A549 (cell line): ENCODE data around the gene UMAD1.

Experiments used
- CEBPB ChIP-seq, 2 experiments: fragments of >200 bp in 1 of 2; sonication (Bioruptor Twin) in 1 of 2; formaldehyde crosslinking in 1 of 2; IDR thresholded peaks; 2 replicates each; pipeline ENCODE4 v1.6.1; 2012 to 2016
- KDM1A ChIP-seq: fragments of 200-600 bp; sonication (generic); IDR thresholded peaks from 2 replicates; pipeline ENCODE4 v1.6.1; 2016; ENCODE audit warnings: low read depth, mild to moderate bottlenecking
- KDM5A ChIP-seq: fragments of 200-600 bp; sonication (generic); IDR thresholded peaks from 2 replicates; pipeline ENCODE4 v1.6.1; 2016; ENCODE audit warnings: antibody characterized with exemption, mild to moderate bottlenecking
- MAX ChIP-seq: IDR thresholded peaks from 2 replicates; pipeline ENCODE4 v1.6.1; 2012
- NFE2L2 ChIP-seq: fragments of 150-350 bp; conservative IDR thresholded peaks from 2 replicates; pipeline ENCODE4 v1.6.1; 2014; ENCODE audit warnings: low read length
- PHF8 ChIP-seq: fragments of 200-600 bp; sonication (generic); IDR thresholded peaks from 2 replicates; pipeline ENCODE4 v1.6.1; 2016; ENCODE audit warnings: low read depth, mild to moderate bottlenecking, antibody characterized with exemption, moderate library complexity, borderline replicate concordance
- POLR2A ChIP-seq: IDR thresholded peaks from 2 replicates; pipeline ENCODE4 v1.6.1; 2012; ENCODE audit warnings: mild to moderate bottlenecking, low read length
- RFX5 ChIP-seq: fragments of 450-650 bp; IDR thresholded peaks from 2 replicates; pipeline ENCODE4 v1.7.1; 2014; ENCODE audit warnings: antibody characterized with exemption, mild to moderate bottlenecking, moderate library complexity
- USF2 ChIP-seq: fragments of 450-650 bp; IDR thresholded peaks from 2 replicates; pipeline ENCODE4 v1.6.1; 2014; ENCODE audit warnings: antibody characterized with exemption
- ZC3H11A ChIP-seq: fragments of 450-650 bp; IDR thresholded peaks from 2 replicates; pipeline ENCODE4 v1.6.1; 2014; ENCODE audit warnings: antibody characterized with exemption, mild to moderate bottlenecking
- TF ChIP-seq, protein P1 (sequence below): fragments of >200 bp; sonication (Bioruptor Twin); formaldehyde crosslinking; IDR thresholded peaks from 3 replicates; pipeline ENCODE4 v1.5.1; 2016
- TF ChIP-seq, protein P2 (sequence below): fragments of >200 bp; sonication (Bioruptor Twin); formaldehyde crosslinking; IDR thresholded peaks from 2 replicates; pipeline ENCODE4 v1.6.1; 2016

- TF ChIP-seq, protein P1, sequence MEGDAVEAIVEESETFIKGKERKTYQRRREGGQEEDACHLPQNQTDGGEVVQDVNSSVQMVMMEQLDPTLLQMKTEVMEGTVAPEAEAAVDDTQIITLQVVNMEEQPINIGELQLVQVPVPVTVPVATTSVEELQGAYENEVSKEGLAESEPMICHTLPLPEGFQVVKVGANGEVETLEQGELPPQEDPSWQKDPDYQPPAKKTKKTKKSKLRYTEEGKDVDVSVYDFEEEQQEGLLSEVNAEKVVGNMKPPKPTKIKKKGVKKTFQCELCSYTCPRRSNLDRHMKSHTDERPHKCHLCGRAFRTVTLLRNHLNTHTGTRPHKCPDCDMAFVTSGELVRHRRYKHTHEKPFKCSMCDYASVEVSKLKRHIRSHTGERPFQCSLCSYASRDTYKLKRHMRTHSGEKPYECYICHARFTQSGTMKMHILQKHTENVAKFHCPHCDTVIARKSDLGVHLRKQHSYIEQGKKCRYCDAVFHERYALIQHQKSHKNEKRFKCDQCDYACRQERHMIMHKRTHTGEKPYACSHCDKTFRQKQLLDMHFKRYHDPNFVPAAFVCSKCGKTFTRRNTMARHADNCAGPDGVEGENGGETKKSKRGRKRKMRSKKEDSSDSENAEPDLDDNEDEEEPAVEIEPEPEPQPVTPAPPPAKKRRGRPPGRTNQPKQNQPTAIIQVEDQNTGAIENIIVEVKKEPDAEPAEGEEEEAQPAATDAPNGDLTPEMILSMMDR, result no peak
- TF ChIP-seq CEBPB (IDR thresholded peaks at IDR 0.05) (no peak), POLR2A (no peak), KDM5A (no peak), USF2 (no peak), PHF8 (no peak), ZC3H11A (no peak), NFE2L2 (no peak), KDM1A (no peak), MAX (no peak), RFX5 (no peak)
- TF ChIP-seq, protein P2, sequence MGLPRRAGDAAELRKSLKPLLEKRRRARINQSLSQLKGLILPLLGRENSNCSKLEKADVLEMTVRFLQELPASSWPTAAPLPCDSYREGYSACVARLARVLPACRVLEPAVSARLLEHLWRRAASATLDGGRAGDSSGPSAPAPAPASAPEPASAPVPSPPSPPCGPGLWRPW, result no peak
Observed at GRCh38 chr7:7869036-7869435, 228.5 kb downstream of the UMAD1 start.
